ENCODE data around the gene WWOX. TPM values are rescaled to one million over a fixed set of nuclear protein-coding genes. Genes with fewer than 3 reads are reported as not detected.

The WWOX gene
- polyA plus RNA-seq, 2 of the 4 experiments (the other 2 are of a cell fraction): 16.0 to 17.2 TPM

GRCh38 chr16:78310990-78311561 is 211.6 kb downstream of the WWOX start:
- ATAC-seq: no peak
- TF ChIP-seq USF2 (IDR thresholded peaks at IDR 0.05): no peak
- Histone ChIP-seq H3K27ac (no peak overlapping the region), H3K4me3 (no peak overlapping the region), H3K9me3 (no peaks in the 10 kb centered on the region), H3K4me2 (no peak overlapping the region), H3K4me1 (no peaks in the 10 kb centered on the region)
- FAIRE-seq: no peak
- POLR2A ChIA-PET: no interaction called here
- 85% methylated on average over 4 of the region's 5 CpGs for WGBS (ENCODE audit: missing lambda C conversion rate)
- no peak for DNase-seq (ENCODE audit: low read depth in 1 of 2, low spot score in 1 of 2)
- CTCF ChIA-PET: no interaction called here

- Histone ChIP-seq H3K9me3 (no peaks in the 10 kb centered on the region), H3K4me1 (no peaks in the 10 kb centered on the region), H3K4me3 (no peak overlapping the region), H3K4me2 (no peak overlapping the region), H3K27ac (no peak overlapping the region)
- ChIA-PET CTCF (interaction anchor here (0.7 kb wide), 1 partner anchor 87 kb away, joined by 3 read pairs; no protein-coding TSS in a partner anchor), POLR2A (no interaction called here)
- ATAC-seq (no peak), DNase-seq (ENCODE audit: low read depth in 1 of 2, low spot score in 1 of 2) (no peak), FAIRE-seq (no peak)
- TF ChIP-seq CBX2 (IDR thresholded peaks at IDR 0.05; ENCODE audit: borderline replicate concordance, low read depth): no peak
- no peak for TF ChIP-seq EHMT2 (IDR thresholded peaks at IDR 0.05; ENCODE audit: low read depth)
- TF ChIP-seq USF2 (IDR thresholded peaks at IDR 0.05): no peak
- no peak for TF ChIP-seq RNF2 (IDR thresholded peaks at IDR 0.05; ENCODE audit: borderline replicate concordance, low read depth)
- no peak for TF ChIP-seq MAZ (IDR thresholded peaks at IDR 0.05; ENCODE audit: borderline replicate concordance, low read depth, low read length)
- no peak for TF ChIP-seq RARB (CRISPR knock-in tag; IDR thresholded peaks at IDR 0.05)
- TF ChIP-seq MAX (IDR thresholded peaks at IDR 0.05): no peak
- TF ChIP-seq EP300 (IDR thresholded peaks at IDR 0.05): no peak
- TF ChIP-seq POLR2AphosphoS2 (conservative IDR thresholded peaks at IDR 0.05; ENCODE audit: low read length): no peak
- no peak for TF ChIP-seq ATOH8 (CRISPR knock-in tag; IDR thresholded peaks at IDR 0.05; ENCODE audit: low read depth)
- TF ChIP-seq TP53 (CRISPR knock-in tag; IDR thresholded peaks at IDR 0.05): no peak
- no peak for TF ChIP-seq BHLHE40 (IDR thresholded peaks at IDR 0.05; ENCODE audit: low read depth, low read length)
- TF ChIP-seq JUNB (IDR thresholded peaks at IDR 0.05): no peak
- no peak for TF ChIP-seq POLR2A (IDR thresholded peaks at IDR 0.05; ENCODE audit: low read length)
- no peak for TF ChIP-seq GATA3 (IDR thresholded peaks at IDR 0.05; ENCODE audit: borderline replicate concordance)
- no peak for TF ChIP-seq JUN (IDR thresholded peaks at IDR 0.05)
- 86% methylated on average over 4 of the region's 4 CpGs for WGBS (ENCODE audit: missing lambda C conversion rate)
These were observed 212.4 kb downstream of the WWOX start for GRCh38 chr16:78311831-78312230.

GRCh38 chr16:78317564-78318240 is 218.2 kb downstream of the WWOX start:
- H3K4me2 ChIP-seq: no peak overlapping the region

More at GRCh38 chr16:78317564-78318240, 218.2 kb downstream of the WWOX start:
- no peak for DNase-seq (ENCODE audit: low read depth in 1 of 2, low spot score in 1 of 2)
- ChIA-PET CTCF (no interaction called here), POLR2A (no interaction called here)
- no peak overlapping the region for H3K27ac ChIP-seq
- no peak for FAIRE-seq
- H3K4me3 ChIP-seq: no peak overlapping the region
- WGBS (ENCODE audit: missing lambda C conversion rate): 80% methylated on average over 11 of the region's 11 CpGs
- no peaks in the 10 kb centered on the region for H3K9me3 ChIP-seq
- no peak for TF ChIP-seq ELK1 (IDR thresholded peaks at IDR 0.05; ENCODE audit: low read depth, low read length)
- no peak for TF ChIP-seq RNF2 (IDR thresholded peaks at IDR 0.05; ENCODE audit: borderline replicate concordance, low read depth)
- TF ChIP-seq CBX2 (IDR thresholded peaks at IDR 0.05; ENCODE audit: borderline replicate concordance, low read depth): no peak
- TF ChIP-seq RCOR1 (IDR thresholded peaks at IDR 0.05; ENCODE audit: low read depth, low read length): no peak
- TF ChIP-seq EHMT2 (IDR thresholded peaks at IDR 0.05; ENCODE audit: low read depth): no peak
- no peak for TF ChIP-seq POLR2AphosphoS2 (conservative IDR thresholded peaks at IDR 0.05; ENCODE audit: low read length)
- TF ChIP-seq RFX5 (IDR thresholded peaks at IDR 0.05): no peak
- no peak for TF ChIP-seq USF2 (IDR thresholded peaks at IDR 0.05)
- no peak for TF ChIP-seq MYC (IDR thresholded peaks at IDR 0.05; ENCODE audit: borderline replicate concordance, low read length)
- no peak for TF ChIP-seq EP300 (IDR thresholded peaks at IDR 0.05)
- ATAC-seq: no peak
- H3K4me1 ChIP-seq: no peaks in the 10 kb centered on the region
